HepG2 (cell line): Measurements from ENCODE around the gene OPRL1. TPM values are rescaled to one million over a fixed set of nuclear protein-coding genes. Genes with fewer than 3 reads are reported as not detected.

Source experiments
- BRCA1 ChIP-seq: sonication (generic); formaldehyde crosslinking; IDR thresholded peaks from 2 replicates; pipeline ENCODE4 v1.4.0; 2020; ENCODE audit warnings: missing genetic modification reagents
- FIP1L1 ChIP-seq: fragments of 200-400 bp; formaldehyde crosslinking; IDR thresholded peaks from 2 replicates; pipeline ENCODE4 v1.6.1; 2018; ENCODE audit warnings: low read depth, mild to moderate bottlenecking, low read length, moderate library complexity, borderline replicate concordance; ENCODE audit not compliant: insufficient read depth
- NR2F2 ChIP-seq: IDR thresholded peaks from 2 replicates; pipeline ENCODE4 v1.6.1; 2012; ENCODE audit warnings: low read depth, inconsistent platforms, borderline replicate concordance
- PAWR ChIP-seq: sonication (generic); formaldehyde crosslinking; IDR thresholded peaks from 2 replicates; pipeline ENCODE4 v1.4.0; 2020; ENCODE audit warnings: missing genetic modification reagents, mild to moderate bottlenecking, borderline replicate concordance
- PHF5A ChIP-seq: IDR thresholded peaks from one replicate; pipeline ENCODE4 v1.6.1; 2018; ENCODE audit warnings: low read depth, missing genetic modification reagents; ENCODE audit not compliant: unreplicated experiment
- PRPF4 ChIP-seq: fragments of 200-400 bp; formaldehyde crosslinking; IDR thresholded peaks from 2 replicates; pipeline ENCODE4 v1.6.1; 2016; ENCODE audit warnings: low read length, low read depth; ENCODE audit not compliant: poor library complexity, severe bottlenecking
- RBFOX2 ChIP-seq: fragments of 200-400 bp; formaldehyde crosslinking; IDR thresholded peaks from 2 replicates; pipeline ENCODE4 v1.6.1; 2017; ENCODE audit warnings: low read depth, mild to moderate bottlenecking, low read length
- TAF15 ChIP-seq: fragments of 200-400 bp; formaldehyde crosslinking; IDR thresholded peaks from one replicate; pipeline ENCODE4 v1.6.1; 2018; ENCODE audit warnings: mild to moderate bottlenecking, low read depth, low read length; ENCODE audit not compliant: poor library complexity, severe bottlenecking
- ZMAT3 ChIP-seq: sonication (generic); formaldehyde crosslinking; conservative IDR thresholded peaks from 2 replicates; pipeline ENCODE4 v1.7.0; 2021; ENCODE audit warnings: missing genetic modification reagents
- ZNF33B ChIP-seq: sonication (generic); formaldehyde crosslinking; IDR thresholded peaks from 2 replicates; pipeline ENCODE4 v1.5.1; 2020; ENCODE audit warnings: mild to moderate bottlenecking, missing genetic modification reagents
- ZNF652 ChIP-seq: IDR thresholded peaks from 2 replicates; pipeline ENCODE4 v1.6.1; 2016; ENCODE audit warnings: low read depth, borderline replicate concordance
- ZNF850 ChIP-seq: sonication (generic); formaldehyde crosslinking; conservative IDR thresholded peaks from 2 replicates; pipeline ENCODE4 v1.9.0; 2021; ENCODE audit warnings: mild to moderate bottlenecking, missing genetic modification reagents
- polyA plus RNA-seq, 8 experiments: library from polyadenylated mRNA; depleted of rRNA in 3 of 8; stranded (reverse) in 7 of 8; unstranded in 1 of 8; fragments of >200 nt; fragmentation: Illumina TruSeq in 4 of 8; extraction: Trizol in 4 of 8; gene quantifications; 2 replicates each; pipeline versions ENCODE4 v1.2.1 to v1.2.3, GENCODE V29; 2011 to 2016; ENCODE audit warnings: low read depth in 4 of 8, missing spikeins in 1 of 8, mixed read lengths in 1 of 8; ENCODE audit not compliant: insufficient read depth in 1 of 8
- total RNA-seq, 5 experiments: library from RNA; depleted of rRNA; stranded (reverse); fragments of >200 nt; fragmentation: Illumina TruSeq; extraction: Trizol; gene quantifications; 2 replicates each; pipeline ENCODE4 v1.2.3, GENCODE V29; 2016; ENCODE audit warnings: low read depth in 1 of 5
- TF ChIP-seq, protein P1 (sequence below), 2 experiments: fragments of 450-650 bp in 1 of 2; sonication (generic) in 1 of 2; formaldehyde crosslinking; IDR thresholded peaks; 2 replicates each; pipeline versions ENCODE4 v1.5.0 to v1.8.0; 2020 to 2022; ENCODE audit warnings: mild to moderate bottlenecking in 1 of 2, missing genetic modification reagents in 1 of 2
- TF ChIP-seq, protein P2 (sequence below): sonication (generic); formaldehyde crosslinking; IDR thresholded peaks from 2 replicates; pipeline ENCODE4 v1.8.0; 2023; ENCODE audit warnings: mild to moderate bottlenecking, missing genetic modification reagents
- TF ChIP-seq, protein P3 (sequence below): sonication (generic); formaldehyde crosslinking; IDR thresholded peaks from 2 replicates; pipeline ENCODE4 v1.8.0; 2022; ENCODE audit warnings: mild to moderate bottlenecking, missing genetic modification reagents; ENCODE audit not compliant: insufficient replicate concordance
- TF ChIP-seq, protein P4 (sequence below): sonication (generic); formaldehyde crosslinking; IDR thresholded peaks from 2 replicates; pipeline ENCODE4 v1.4.0; 2020; ENCODE audit warnings: missing genetic modification reagents
- TF ChIP-seq, protein P5 (sequence below): sonication (generic); formaldehyde crosslinking; IDR thresholded peaks from 2 replicates; pipeline ENCODE4 v1.4.0; 2020; ENCODE audit warnings: mild to moderate bottlenecking, missing genetic modification reagents
- TF ChIP-seq, protein P6 (sequence below): sonication (generic); formaldehyde crosslinking; IDR thresholded peaks from 2 replicates; pipeline ENCODE4 v1.8.0; 2022; ENCODE audit warnings: missing genetic modification reagents, mild to moderate bottlenecking, borderline replicate concordance

Gene OPRL1
- total and polyA plus RNA-seq, 2 of the 13 experiments (the other 11 are each of a cell fraction or from before 2014, with no cell fraction given) = 0.35 to 0.71 TPM

DNA sequence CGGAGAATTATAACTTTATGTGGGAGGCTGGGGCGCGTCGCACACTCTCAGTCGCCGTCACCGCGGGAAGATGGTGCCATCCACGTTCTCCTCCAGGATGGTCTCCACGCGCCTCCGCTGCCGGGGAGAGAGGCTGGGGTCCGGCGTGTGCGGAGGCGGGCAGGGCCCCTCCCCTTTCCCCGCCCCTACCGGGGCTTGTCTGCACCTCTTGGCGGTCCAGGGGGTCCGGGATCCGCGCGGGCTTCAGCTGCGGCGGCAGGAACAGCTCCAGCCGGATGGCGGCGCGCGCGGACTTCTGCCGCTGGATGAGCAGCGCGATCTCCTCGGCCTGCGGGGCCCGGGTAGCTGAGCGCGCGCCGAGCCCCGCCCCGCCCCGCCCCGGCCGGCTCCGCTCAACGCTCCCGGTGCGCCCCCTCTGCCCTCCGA, 3.5 kb downstream of the OPRL1 start (continued):
- no peak for TF ChIP-seq RBFOX2
- TF ChIP-seq NR2F2 = no peak
- no peak; the same call in 1 of the 2 replicates for TF ChIP-seq ZNF850 (CRISPR knock-in tag)
- no peak for TF ChIP-seq ZNF652 (CRISPR knock-in tag)
- TF ChIP-seq BRCA1 (CRISPR knock-in tag) = no peak
- TF ChIP-seq FIP1L1 = no peak
- TF ChIP-seq, protein P1, sequence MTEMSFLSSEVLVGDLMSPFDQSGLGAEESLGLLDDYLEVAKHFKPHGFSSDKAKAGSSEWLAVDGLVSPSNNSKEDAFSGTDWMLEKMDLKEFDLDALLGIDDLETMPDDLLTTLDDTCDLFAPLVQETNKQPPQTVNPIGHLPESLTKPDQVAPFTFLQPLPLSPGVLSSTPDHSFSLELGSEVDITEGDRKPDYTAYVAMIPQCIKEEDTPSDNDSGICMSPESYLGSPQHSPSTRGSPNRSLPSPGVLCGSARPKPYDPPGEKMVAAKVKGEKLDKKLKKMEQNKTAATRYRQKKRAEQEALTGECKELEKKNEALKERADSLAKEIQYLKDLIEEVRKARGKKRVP (CRISPR knock-in tag; IDR thresholded peaks at IDR 0.05) = no peak
- peak; percentile 83; the same call in 1 of the 2 replicates for TF ChIP-seq ZMAT3 (CRISPR knock-in tag)
- no peak for TF ChIP-seq PAWR (CRISPR knock-in tag)
- TF ChIP-seq ZNF33B (CRISPR knock-in tag) = no peak
- TF ChIP-seq, protein P2, sequence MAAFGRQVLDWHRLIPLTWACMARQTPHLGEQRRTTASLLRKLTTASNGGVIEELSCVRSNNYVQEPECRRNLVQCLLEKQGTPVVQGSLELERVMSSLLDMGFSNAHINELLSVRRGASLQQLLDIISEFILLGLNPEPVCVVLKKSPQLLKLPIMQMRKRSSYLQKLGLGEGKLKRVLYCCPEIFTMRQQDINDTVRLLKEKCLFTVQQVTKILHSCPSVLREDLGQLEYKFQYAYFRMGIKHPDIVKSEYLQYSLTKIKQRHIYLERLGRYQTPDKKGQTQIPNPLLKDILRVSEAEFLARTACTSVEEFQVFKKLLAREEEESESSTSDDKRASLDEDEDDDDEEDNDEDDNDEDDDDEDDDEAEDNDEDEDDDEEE = no peak
- TF ChIP-seq, protein P3, sequence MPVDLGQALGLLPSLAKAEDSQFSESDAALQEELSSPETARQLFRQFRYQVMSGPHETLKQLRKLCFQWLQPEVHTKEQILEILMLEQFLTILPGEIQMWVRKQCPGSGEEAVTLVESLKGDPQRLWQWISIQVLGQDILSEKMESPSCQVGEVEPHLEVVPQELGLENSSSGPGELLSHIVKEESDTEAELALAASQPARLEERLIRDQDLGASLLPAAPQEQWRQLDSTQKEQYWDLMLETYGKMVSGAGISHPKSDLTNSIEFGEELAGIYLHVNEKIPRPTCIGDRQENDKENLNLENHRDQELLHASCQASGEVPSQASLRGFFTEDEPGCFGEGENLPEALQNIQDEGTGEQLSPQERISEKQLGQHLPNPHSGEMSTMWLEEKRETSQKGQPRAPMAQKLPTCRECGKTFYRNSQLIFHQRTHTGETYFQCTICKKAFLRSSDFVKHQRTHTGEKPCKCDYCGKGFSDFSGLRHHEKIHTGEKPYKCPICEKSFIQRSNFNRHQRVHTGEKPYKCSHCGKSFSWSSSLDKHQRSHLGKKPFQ = no peak
- TF ChIP-seq, protein P4, sequence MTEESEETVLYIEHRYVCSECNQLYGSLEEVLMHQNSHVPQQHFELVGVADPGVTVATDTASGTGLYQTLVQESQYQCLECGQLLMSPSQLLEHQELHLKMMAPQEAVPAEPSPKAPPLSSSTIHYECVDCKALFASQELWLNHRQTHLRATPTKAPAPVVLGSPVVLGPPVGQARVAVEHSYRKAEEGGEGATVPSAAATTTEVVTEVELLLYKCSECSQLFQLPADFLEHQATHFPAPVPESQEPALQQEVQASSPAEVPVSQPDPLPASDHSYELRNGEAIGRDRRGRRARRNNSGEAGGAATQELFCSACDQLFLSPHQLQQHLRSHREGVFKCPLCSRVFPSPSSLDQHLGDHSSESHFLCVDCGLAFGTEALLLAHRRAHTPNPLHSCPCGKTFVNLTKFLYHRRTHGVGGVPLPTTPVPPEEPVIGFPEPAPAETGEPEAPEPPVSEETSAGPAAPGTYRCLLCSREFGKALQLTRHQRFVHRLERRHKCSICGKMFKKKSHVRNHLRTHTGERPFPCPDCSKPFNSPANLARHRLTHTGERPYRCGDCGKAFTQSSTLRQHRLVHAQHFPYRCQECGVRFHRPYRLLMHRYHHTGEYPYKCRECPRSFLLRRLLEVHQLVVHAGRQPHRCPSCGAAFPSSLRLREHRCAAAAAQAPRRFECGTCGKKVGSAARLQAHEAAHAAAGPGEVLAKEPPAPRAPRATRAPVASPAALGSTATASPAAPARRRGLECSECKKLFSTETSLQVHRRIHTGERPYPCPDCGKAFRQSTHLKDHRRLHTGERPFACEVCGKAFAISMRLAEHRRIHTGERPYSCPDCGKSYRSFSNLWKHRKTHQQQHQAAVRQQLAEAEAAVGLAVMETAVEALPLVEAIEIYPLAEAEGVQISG (CRISPR knock-in tag) = peak; percentile 74; the same call in 1 of the 2 replicates
- TF ChIP-seq, protein P5, sequence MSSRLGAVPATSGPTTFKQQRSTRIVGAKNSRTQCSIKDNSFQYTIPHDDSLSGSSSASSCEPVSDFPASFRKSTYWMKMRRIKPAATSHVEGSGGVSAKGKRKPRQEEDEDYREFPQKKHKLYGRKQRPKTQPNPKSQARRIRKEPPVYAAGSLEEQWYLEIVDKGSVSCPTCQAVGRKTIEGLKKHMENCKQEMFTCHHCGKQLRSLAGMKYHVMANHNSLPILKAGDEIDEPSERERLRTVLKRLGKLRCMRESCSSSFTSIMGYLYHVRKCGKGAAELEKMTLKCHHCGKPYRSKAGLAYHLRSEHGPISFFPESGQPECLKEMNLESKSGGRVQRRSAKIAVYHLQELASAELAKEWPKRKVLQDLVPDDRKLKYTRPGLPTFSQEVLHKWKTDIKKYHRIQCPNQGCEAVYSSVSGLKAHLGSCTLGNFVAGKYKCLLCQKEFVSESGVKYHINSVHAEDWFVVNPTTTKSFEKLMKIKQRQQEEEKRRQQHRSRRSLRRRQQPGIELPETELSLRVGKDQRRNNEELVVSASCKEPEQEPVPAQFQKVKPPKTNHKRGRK (CRISPR knock-in tag) = no peak
- TF ChIP-seq PRPF4 = no peak
- TF ChIP-seq TAF15 = no peak
- TF ChIP-seq PHF5A (CRISPR knock-in tag) = no peak
- TF ChIP-seq, protein P6, sequence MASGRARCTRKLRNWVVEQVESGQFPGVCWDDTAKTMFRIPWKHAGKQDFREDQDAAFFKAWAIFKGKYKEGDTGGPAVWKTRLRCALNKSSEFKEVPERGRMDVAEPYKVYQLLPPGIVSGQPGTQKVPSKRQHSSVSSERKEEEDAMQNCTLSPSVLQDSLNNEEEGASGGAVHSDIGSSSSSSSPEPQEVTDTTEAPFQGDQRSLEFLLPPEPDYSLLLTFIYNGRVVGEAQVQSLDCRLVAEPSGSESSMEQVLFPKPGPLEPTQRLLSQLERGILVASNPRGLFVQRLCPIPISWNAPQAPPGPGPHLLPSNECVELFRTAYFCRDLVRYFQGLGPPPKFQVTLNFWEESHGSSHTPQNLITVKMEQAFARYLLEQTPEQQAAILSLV = peak; percentile 30; the same call in 1 of the 2 replicates
